ENCODE data around the gene AMTN. TPM values are rescaled to one million over a fixed set of nuclear protein-coding genes. Genes with fewer than 3 reads are reported as not detected.
A peak's percentile ranks its signal among the peaks of the same experiment; 100 is the strongest.

The AMTN gene
- total and polyA plus RNA-seq, 12 donors: not detected

DNA sequence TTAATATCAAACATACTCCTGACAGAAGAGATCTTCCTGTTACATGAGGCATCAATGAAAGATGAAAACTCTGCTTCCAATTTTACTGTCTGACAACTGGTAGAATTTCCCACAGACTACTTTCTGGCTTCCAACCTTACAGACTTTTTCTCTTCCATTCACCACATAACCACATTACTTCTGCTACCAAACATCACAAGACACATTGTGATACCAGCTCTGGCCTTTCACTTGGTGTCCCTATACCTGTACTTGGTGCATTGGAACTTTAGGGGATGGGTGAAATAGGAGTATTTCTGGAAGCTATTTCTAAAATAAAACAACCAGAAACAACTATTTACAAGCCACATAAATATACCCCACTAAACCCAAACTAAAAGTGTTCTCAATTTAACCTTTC is 20.5 kb downstream of the AMTN start:
- intact Hi-C loops (cut with DNase I): no loop called here
- DNase-seq: no peak
- Histone ChIP-seq H3K4me3 (no peak overlapping the region), H3K9me3 (no peaks in the 10 kb centered on the region), H3K36me3 (no peaks in the 10 kb centered on the region), H3K27me3 (peaks cover 0 to 7% (median 0%) of the 10 kb centered on the region in 7 donors), H3K27ac (no peak overlapping the region), H3K4me1 (no peaks in the 10 kb centered on the region)
- no peak for ATAC-seq
- TF ChIP-seq CTCF (IDR thresholded peaks at IDR 0.05): no peak

- H3K27ac ChIP-seq: no peak overlapping the region
- intact Hi-C loops (cut with DNase I): no loop called here
- H3K36me3 ChIP-seq: no peaks in the 10 kb centered on the region
- no peak overlapping the region for H3K4me3 ChIP-seq
- no peaks in the 10 kb centered on the region for H3K4me1 ChIP-seq
- H3K9me3 ChIP-seq: no peaks in the 10 kb centered on the region
- peak in 6 of 9 donors; percentile 10 to 41 (median 24) for TF ChIP-seq CTCF (IDR thresholded peaks at IDR 0.05)
- ATAC-seq (no peak), DNase-seq (no peak)
- H3K27me3 ChIP-seq: peaks cover 0 to 18% (median 0%) of the 10 kb centered on the region in 7 donors
Measured at GRCh38 chr4:70544279-70544868, 26.0 kb downstream of the AMTN start.

- H3K4me1 ChIP-seq: no peaks in the 10 kb centered on the region
- H3K36me3 ChIP-seq: no peaks in the 10 kb centered on the region
- peaks cover 0 to 5% (median 0%) of the 10 kb centered on the region in 11 donors for H3K9me3 ChIP-seq
- H3K27ac ChIP-seq: no peak overlapping the region
- ATAC-seq (no peak), DNase-seq (no peak)
- WGBS, 2 donors: 35 to 54% methylated on average over 1 of the region's 1 CpG
- no peak for TF ChIP-seq CTCF (IDR thresholded peaks at IDR 0.05)
- H3K4me3 ChIP-seq: no peak overlapping the region
- intact Hi-C loops (cut with DNase I): loop anchor here in 2 of 10 donors (5.0 kb wide), 1 partner anchor 865 kb away; no protein-coding TSS in a partner anchor
- no peaks in the 10 kb centered on the region for H3K27me3 ChIP-seq
Measured at GRCh38 chr4:70556856-70557255, 38.5 kb downstream of the AMTN start.

- intact Hi-C loops (cut with DNase I): loop anchor here in 2 of 10 donors (5.0 kb wide), 1 partner anchor 867 kb away; no protein-coding TSS in a partner anchor
- Histone ChIP-seq H3K9me3 (peaks cover 0 to 5% (median 0%) of the 10 kb centered on the region in 11 donors), H3K27ac (no peak overlapping the region), H3K4me1 (no peaks in the 10 kb centered on the region), H3K36me3 (no peaks in the 10 kb centered on the region), H3K27me3 (no peaks in the 10 kb centered on the region), H3K4me3 (no peak overlapping the region)
- WGBS, 2 donors: 23 to 27% methylated on average over 2 of the region's 2 CpGs
- peak in 8 of 9 donors; percentile 21 to 71 (median 63) for TF ChIP-seq CTCF (IDR thresholded peaks at IDR 0.05)
- ATAC-seq (no peak), DNase-seq (peak in 1 of 2 donors; percentile 33)
Measured at GRCh38 chr4:70559211-70559830, 41.0 kb downstream of the AMTN start.
